Vagina (tissue), 2 donors: ENCODE measurements around the gene ANKS1B.

Source experiments
- POLR2A ChIP-seq, 2 donors: fragments of 450-650 bp; IDR thresholded peaks; one replicate each; pipeline ENCODE4 v1.6.1; 2017; ENCODE audit warnings: antibody characterized with exemption in 2 of 2, mild to moderate bottlenecking in 2 of 2, moderate library complexity in 2 of 2
- TF ChIP-seq, protein P1 (sequence below), 3 experiments: fragments of 450-650 bp in 2 of 3; fragments of 200-600 bp in 1 of 3; sonication (generic) in 1 of 3; IDR thresholded peaks; one replicate each; pipeline ENCODE4 v1.5.1; 2017 to 2019; ENCODE audit warnings: antibody characterized with exemption in 3 of 3, mild to moderate bottlenecking in 2 of 3, moderate library complexity in 2 of 3

GRCh38 chr12:99709619-99710018 lies 275.1 kb downstream of the ANKS1B start:
- TF ChIP-seq, protein P1, sequence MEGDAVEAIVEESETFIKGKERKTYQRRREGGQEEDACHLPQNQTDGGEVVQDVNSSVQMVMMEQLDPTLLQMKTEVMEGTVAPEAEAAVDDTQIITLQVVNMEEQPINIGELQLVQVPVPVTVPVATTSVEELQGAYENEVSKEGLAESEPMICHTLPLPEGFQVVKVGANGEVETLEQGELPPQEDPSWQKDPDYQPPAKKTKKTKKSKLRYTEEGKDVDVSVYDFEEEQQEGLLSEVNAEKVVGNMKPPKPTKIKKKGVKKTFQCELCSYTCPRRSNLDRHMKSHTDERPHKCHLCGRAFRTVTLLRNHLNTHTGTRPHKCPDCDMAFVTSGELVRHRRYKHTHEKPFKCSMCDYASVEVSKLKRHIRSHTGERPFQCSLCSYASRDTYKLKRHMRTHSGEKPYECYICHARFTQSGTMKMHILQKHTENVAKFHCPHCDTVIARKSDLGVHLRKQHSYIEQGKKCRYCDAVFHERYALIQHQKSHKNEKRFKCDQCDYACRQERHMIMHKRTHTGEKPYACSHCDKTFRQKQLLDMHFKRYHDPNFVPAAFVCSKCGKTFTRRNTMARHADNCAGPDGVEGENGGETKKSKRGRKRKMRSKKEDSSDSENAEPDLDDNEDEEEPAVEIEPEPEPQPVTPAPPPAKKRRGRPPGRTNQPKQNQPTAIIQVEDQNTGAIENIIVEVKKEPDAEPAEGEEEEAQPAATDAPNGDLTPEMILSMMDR (IDR thresholded peaks at IDR 0.05), result no peak
- no peak for TF ChIP-seq POLR2A (IDR thresholded peaks at IDR 0.05)
